SK-N-SH (cell line): ENCODE measurements around the gene HLF. TPM values are rescaled to one million over a fixed set of nuclear protein-coding genes. Genes with fewer than 3 reads are reported as not detected.

Experiments used
- CTCF ChIA-PET: fragments of 300-600, 350-600 bp; formaldehyde crosslinking; extraction: SDS; loops from one replicate; lab custom pipeline; 2021; lab: Yijun Ruan, JAX
- POLR2A ChIA-PET: fragments of 350-600 bp; sonication (Branson Sonifier 250); formaldehyde crosslinking; extraction: SDS; loops from one replicate; lab custom pipeline; 2020; ENCODE audit warnings: antibody characterized with exemption, inconsistent platforms; lab: Yijun Ruan, JAX
- DNase-seq: peaks from one replicate; pipeline ENCODE4 v3.0.0; 2012
- H2AFZ ChIP-seq: fragments of 200-600 bp; sonication (generic); 2 replicates; pipeline ENCODE4 v1.8.1; 2016; ENCODE audit warnings: antibody characterized with exemption, mild to moderate bottlenecking, low read depth
- H3F3A ChIP-seq: fragments of 200-600 bp; sonication (generic); replicated peaks from 2 replicates; pipeline ENCODE3; 2016; ENCODE audit warnings: antibody characterized with exemption, mild to moderate bottlenecking; ENCODE audit not compliant: insufficient read depth
- H3K27ac ChIP-seq, 2 experiments: fragments of 200-500 bp in 1 of 2; fragments of 200-600 bp in 1 of 2; sonication (Bioruptor generic) in 1 of 2; sonication (generic), shearing (Covaris generic) in 1 of 2; 2 replicates each; pipeline versions ENCODE4 v1.5.1 to v1.6.1; 2014 to 2016; ENCODE audit warnings: low read depth in 2 of 2, inconsistent platforms in 1 of 2, low read length in 1 of 2, mild to moderate bottlenecking in 1 of 2, mixed read lengths in 1 of 2
- H3K27me3 ChIP-seq: fragments of 200-600 bp; sonication (generic), shearing (Covaris generic); 2 replicates; pipeline ENCODE4 v1.6.1; 2016; ENCODE audit warnings: mixed run types; ENCODE audit not compliant: insufficient read depth
- H3K36me3 ChIP-seq, 2 experiments: fragments of 200-500 bp in 1 of 2; fragments of 200-600 bp in 1 of 2; sonication (Bioruptor generic) in 1 of 2; sonication (generic) in 1 of 2; replicated peaks in 1 of 2; 2 replicates each; pipeline versions ENCODE3 to v1.5.1; 2014 to 2016; ENCODE audit warnings: low read length in 1 of 2, mild to moderate bottlenecking in 1 of 2; ENCODE audit not compliant: insufficient read depth in 2 of 2, control insufficient read depth in 1 of 2
- H3K4me1 ChIP-seq, 2 experiments: fragments of 200-500 bp in 1 of 2; fragments of 200-600 bp in 1 of 2; sonication (Bioruptor generic) in 1 of 2; sonication (generic), shearing (Covaris generic) in 1 of 2; 2 replicates each; pipeline versions ENCODE4 v1.5.1 to v1.6.1; 2014 to 2016; ENCODE audit warnings: low read depth in 1 of 2, low read length in 1 of 2, mixed run types in 1 of 2; ENCODE audit not compliant: insufficient read depth in 2 of 2, control insufficient read depth in 1 of 2
- H3K4me2 ChIP-seq: fragments of 200-600 bp; sonication (generic), shearing (Covaris generic); 2 replicates; pipeline ENCODE4 v1.6.1; 2017; ENCODE audit warnings: mixed run types
- H3K4me3 ChIP-seq, 2 experiments: fragments of 200-500 bp in 1 of 2; fragments of 200-600 bp in 1 of 2; sonication (Bioruptor generic) in 1 of 2; sonication (generic), shearing (Covaris generic) in 1 of 2; 2 replicates each; pipeline versions ENCODE4 v1.5.1 to v1.8.1; 2014 to 2016; ENCODE audit warnings: low read depth in 2 of 2, inconsistent platforms in 1 of 2, low read length in 1 of 2, mild to moderate bottlenecking in 1 of 2, mixed read lengths in 1 of 2, moderate library complexity in 1 of 2
- H3K79me2 ChIP-seq: fragments of 200-600 bp; sonication (generic); 2 replicates; pipeline ENCODE4 v1.8.1; 2017; ENCODE audit warnings: mild to moderate bottlenecking; ENCODE audit not compliant: insufficient read depth
- H3K9ac ChIP-seq: fragments of 200-600 bp; sonication (generic); 2 replicates; pipeline ENCODE4 v1.6.1; 2017; ENCODE audit warnings: mixed run types
- H3K9me2 ChIP-seq: fragments of 200-600 bp; sonication (generic); 2 replicates; pipeline ENCODE4 v1.6.1; 2017; ENCODE audit warnings: mixed run types
- H3K9me3 ChIP-seq: fragments of 200-600 bp; sonication (generic); 2 replicates; pipeline ENCODE4 v1.6.1; 2017; ENCODE audit warnings: mixed run types, mild to moderate bottlenecking, moderate library complexity
- H4K20me1 ChIP-seq: fragments of 200-600 bp; sonication (generic); 2 replicates; pipeline ENCODE4 v1.6.1; 2017; ENCODE audit warnings: mild to moderate bottlenecking, mixed run types; ENCODE audit not compliant: insufficient read depth
- CHD2 ChIP-seq: fragments of 150-350 bp; IDR thresholded peaks from 2 replicates; pipeline ENCODE4 v1.6.1; 2018; ENCODE audit warnings: low read length; ENCODE audit not compliant: partially characterized antibody
- ELF1 ChIP-seq: IDR thresholded peaks from 2 replicates; pipeline ENCODE4 v1.4.0; 2012
- EZH2phosphoT487 ChIP-seq: fragments of 200-600 bp; sonication (generic); IDR thresholded peaks from 2 replicates; pipeline ENCODE4 v1.6.1; 2017; ENCODE audit warnings: low read depth, mixed run types, mild to moderate bottlenecking, antibody characterized with exemption, moderate library complexity, borderline replicate concordance
- FOXJ3 ChIP-seq: sonication (generic); formaldehyde crosslinking; IDR thresholded peaks from 2 replicates; pipeline ENCODE4 v1.5.1; 2020; ENCODE audit warnings: mild to moderate bottlenecking, missing genetic modification reagents
- FOXM1 ChIP-seq: IDR thresholded peaks from 2 replicates; pipeline ENCODE4 v1.4.0; 2012; ENCODE audit warnings: low read depth, mild to moderate bottlenecking
- GABPA ChIP-seq: IDR thresholded peaks from 2 replicates; pipeline ENCODE4 v1.4.0; 2012; ENCODE audit warnings: low read depth, mild to moderate bottlenecking
- GATA2 ChIP-seq: sonication (generic); formaldehyde crosslinking; IDR thresholded peaks from 2 replicates; pipeline ENCODE4 v1.5.0; 2020; ENCODE audit warnings: mild to moderate bottlenecking, missing genetic modification reagents
- JUND ChIP-seq: IDR thresholded peaks from 2 replicates; pipeline ENCODE4 v1.4.0; 2012
- MXI1 ChIP-seq: IDR thresholded peaks from 2 replicates; pipeline ENCODE4 v1.6.1; 2012; ENCODE audit warnings: mild to moderate bottlenecking, low read depth, low read length, improper control_type of control experiment
- POLR2AphosphoS5 ChIP-seq: IDR thresholded peaks from 2 replicates; pipeline ENCODE4 v1.6.1; 2012; ENCODE audit warnings: low read depth, low read length
- RCOR1 ChIP-seq: fragments of 150-350 bp; IDR thresholded peaks from 2 replicates; pipeline ENCODE4 v1.6.1; 2017; ENCODE audit warnings: antibody characterized with exemption, low read length
- RFX5 ChIP-seq: IDR thresholded peaks from 2 replicates; pipeline ENCODE4 v1.6.1; 2012; ENCODE audit warnings: mild to moderate bottlenecking, improper control_type of control experiment, low read length
- SIN3A ChIP-seq: IDR thresholded peaks from 2 replicates; pipeline ENCODE4 v1.6.1; 2012; ENCODE audit warnings: low read depth, mild to moderate bottlenecking, low read length, moderate library complexity, borderline replicate concordance
- SMC3 ChIP-seq: IDR thresholded peaks from 2 replicates; pipeline ENCODE4 v1.6.1; 2012; ENCODE audit warnings: low read depth, low read length, improper control_type of control experiment
- TAF1 ChIP-seq: IDR thresholded peaks from 2 replicates; pipeline ENCODE4 v1.6.1; 2012; ENCODE audit warnings: low read depth, mild to moderate bottlenecking, low read length, moderate library complexity, borderline replicate concordance
- TCF12 ChIP-seq: IDR thresholded peaks from 2 replicates; pipeline ENCODE4 v1.4.0; 2012
- TEAD4 ChIP-seq: IDR thresholded peaks from 2 replicates; pipeline ENCODE4 v1.4.0; 2012; ENCODE audit warnings: mild to moderate bottlenecking, borderline replicate concordance; ENCODE audit not compliant: insufficient read depth
- YY1 ChIP-seq: IDR thresholded peaks from 2 replicates; pipeline ENCODE4 v1.4.0; 2012; ENCODE audit warnings: low read depth, mild to moderate bottlenecking
- WGBS: methylation state at CpG from one replicate; pipeline ENCODE4 v1.1.6; 2017; ENCODE audit warnings: low lambda C conversion rate; 5-methylcytosine and 5-hydroxymethylcytosine counted together
- polyA plus RNA-seq, 3 experiments: library from polyadenylated mRNA; depleted of rRNA; stranded (reverse); fragments of >200 nt; gene quantifications; 2 replicates each; pipeline ENCODE4 v1.2.3, GENCODE V29; 2012
- TF ChIP-seq, protein P1 (sequence below): IDR thresholded peaks from 2 replicates; pipeline ENCODE4 v1.4.0; 2012; ENCODE audit warnings: low read depth, borderline replicate concordance
- TF ChIP-seq, protein P2 (sequence below): IDR thresholded peaks from 2 replicates; pipeline ENCODE4 v1.4.0; 2012; ENCODE audit warnings: low read depth
- TF ChIP-seq, protein P3 (sequence below): fragments of 150-350 bp; IDR thresholded peaks from 2 replicates; pipeline ENCODE4 v1.6.1; 2017; ENCODE audit warnings: antibody characterized with exemption, low read length, low read depth, borderline replicate concordance
- TF ChIP-seq, protein P4 (sequence below): IDR thresholded peaks from 2 replicates; pipeline ENCODE4; 2012
- TF ChIP-seq, protein P5 (sequence below): fragments of 150-350 bp; IDR thresholded peaks from 2 replicates; pipeline ENCODE4 v1.6.1; 2016; ENCODE audit warnings: mild to moderate bottlenecking, low read depth, low read length

The HLF gene
- polyA plus RNA-seq, 1 of the 3 experiments (the other 2 are of a cell fraction), result 0.03 TPM

DNA sequence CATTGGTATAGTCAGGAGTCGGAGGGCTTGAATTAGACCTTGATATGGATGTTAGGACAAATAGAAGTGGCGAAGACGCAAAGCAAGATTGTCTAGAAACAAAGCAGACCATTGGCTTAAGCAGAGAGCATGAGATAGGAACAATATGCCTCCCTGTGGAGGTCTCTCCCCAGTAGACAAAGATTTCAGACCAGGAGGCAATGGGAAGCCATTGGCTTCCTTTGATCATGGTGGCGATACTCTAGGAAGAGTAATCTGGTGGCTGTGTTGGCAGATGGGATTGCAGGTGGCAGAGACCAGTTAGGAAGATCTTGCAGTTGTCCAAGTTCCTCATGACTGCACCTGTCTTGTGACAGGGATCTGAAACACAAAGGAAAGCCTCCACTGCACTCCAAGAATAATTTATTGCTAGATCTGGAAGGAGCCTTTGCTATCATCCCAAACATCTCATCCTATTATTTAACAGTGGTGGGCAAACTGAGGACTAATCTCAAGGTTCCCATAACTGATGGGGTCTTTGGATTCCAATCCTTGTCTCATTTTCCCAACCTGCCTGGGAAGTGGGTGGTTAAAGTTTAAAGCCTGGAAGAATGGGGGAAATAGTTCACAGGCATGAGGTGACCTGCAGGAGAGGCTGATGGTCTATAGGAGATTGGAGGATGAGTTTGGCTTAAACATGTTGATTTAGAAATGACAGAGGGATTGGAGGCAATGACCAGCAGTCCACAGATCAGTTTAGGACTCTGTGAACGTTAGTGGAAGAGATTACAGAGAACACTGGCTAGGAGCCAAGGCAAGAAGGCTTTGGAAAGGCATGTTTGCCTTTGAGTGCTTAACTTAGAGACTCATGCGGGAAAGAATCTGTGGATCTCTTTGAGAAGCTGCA lies 37.0 kb downstream of the HLF start:
- no peak for DNase-seq
- no peak for TF ChIP-seq YY1
- TF ChIP-seq TAF1, result no peak
- TF ChIP-seq EZH2phosphoT487, result no peak
- TF ChIP-seq, protein P1, sequence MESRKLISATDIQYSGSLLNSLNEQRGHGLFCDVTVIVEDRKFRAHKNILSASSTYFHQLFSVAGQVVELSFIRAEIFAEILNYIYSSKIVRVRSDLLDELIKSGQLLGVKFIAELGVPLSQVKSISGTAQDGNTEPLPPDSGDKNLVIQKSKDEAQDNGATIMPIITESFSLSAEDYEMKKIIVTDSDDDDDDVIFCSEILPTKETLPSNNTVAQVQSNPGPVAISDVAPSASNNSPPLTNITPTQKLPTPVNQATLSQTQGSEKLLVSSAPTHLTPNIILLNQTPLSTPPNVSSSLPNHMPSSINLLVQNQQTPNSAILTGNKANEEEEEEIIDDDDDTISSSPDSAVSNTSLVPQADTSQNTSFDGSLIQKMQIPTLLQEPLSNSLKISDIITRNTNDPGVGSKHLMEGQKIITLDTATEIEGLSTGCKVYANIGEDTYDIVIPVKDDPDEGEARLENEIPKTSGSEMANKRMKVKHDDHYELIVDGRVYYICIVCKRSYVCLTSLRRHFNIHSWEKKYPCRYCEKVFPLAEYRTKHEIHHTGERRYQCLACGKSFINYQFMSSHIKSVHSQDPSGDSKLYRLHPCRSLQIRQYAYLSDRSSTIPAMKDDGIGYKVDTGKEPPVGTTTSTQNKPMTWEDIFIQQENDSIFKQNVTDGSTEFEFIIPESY, result no peak
- TF ChIP-seq SMC3, result no peak
- TF ChIP-seq, protein P2, sequence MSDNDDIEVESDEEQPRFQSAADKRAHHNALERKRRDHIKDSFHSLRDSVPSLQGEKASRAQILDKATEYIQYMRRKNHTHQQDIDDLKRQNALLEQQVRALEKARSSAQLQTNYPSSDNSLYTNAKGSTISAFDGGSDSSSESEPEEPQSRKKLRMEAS, result no peak
- Histone ChIP-seq H3K79me2 (no peaks in the 10 kb centered on the region), H3K9me3 (no peaks in the 10 kb centered on the region), H3K9me2 (no peaks in the 10 kb centered on the region), H2AFZ (no peak overlapping the region), H4K20me1 (no peaks in the 10 kb centered on the region), H3K4me1 (no peaks in the 10 kb centered on the region; a peak in 1 of 4 replicates), H3F3A (no peaks in the 10 kb centered on the region), H3K4me3 (no peak overlapping the region), H3K27ac (no peak overlapping the region), H3K27me3 (no peaks in the 10 kb centered on the region; the same call in 1 of the 2 replicates), H3K4me2 (no peak overlapping the region), H3K9ac (no peak overlapping the region), H3K36me3 (no peaks in the 10 kb centered on the region)
- ChIA-PET POLR2A (no interaction called here), CTCF (interaction anchor here (2.4 kb wide), 1 partner anchor 8 kb away, joined by 7 read pairs; no protein-coding TSS in a partner anchor)
- 62% methylated on average over 6 of the region's 6 CpGs for WGBS

DNA sequence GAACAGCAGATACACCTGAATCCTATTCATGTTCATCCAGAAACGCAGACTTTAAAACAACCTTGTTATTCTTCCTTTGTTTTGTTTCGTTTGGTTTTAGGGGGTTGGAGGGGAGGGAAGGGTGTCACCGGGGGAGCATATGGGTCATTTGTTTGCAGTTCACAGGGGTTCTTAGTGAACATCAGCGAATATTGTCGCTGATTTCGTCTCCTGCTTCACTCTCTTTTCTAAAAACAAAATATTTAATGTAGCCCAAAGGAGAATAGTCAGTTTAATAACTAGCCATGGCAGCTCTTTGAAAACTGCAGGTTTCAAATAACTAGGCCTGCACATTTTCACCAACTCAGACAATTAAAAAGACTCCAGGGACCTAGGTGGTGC lies 37.6 kb downstream of the HLF start:
- ChIA-PET CTCF (interaction anchor here (1.2 to 4.5 kb wide), 6 partner anchors 8 to 247 kb away, joined by 3 to 22 read pairs (median 6); no protein-coding TSS in a partner anchor), POLR2A (no interaction called here)
- H4K20me1 ChIP-seq, result no peaks in the 10 kb centered on the region
- no peak overlapping the region for H3K9ac ChIP-seq
- 51% methylated on average over 6 of the region's 6 CpGs for WGBS
- no peaks in the 10 kb centered on the region for H3K9me2 ChIP-seq
- H3K27ac ChIP-seq, result no peak overlapping the region
- H3K79me2 ChIP-seq, result no peaks in the 10 kb centered on the region
- no peaks in the 10 kb centered on the region; a peak in 1 of 4 replicates for H3K4me1 ChIP-seq
- H2AFZ ChIP-seq, result no peak overlapping the region
- no peak overlapping the region for H3K4me3 ChIP-seq
- H3K36me3 ChIP-seq, result no peaks in the 10 kb centered on the region
- H3K27me3 ChIP-seq, result no peaks in the 10 kb centered on the region; the same call in 1 of the 2 replicates
- no peak overlapping the region for H3K4me2 ChIP-seq
- no peaks in the 10 kb centered on the region for H3F3A ChIP-seq
- no peaks in the 10 kb centered on the region for H3K9me3 ChIP-seq
- no peak for DNase-seq
- TF ChIP-seq YY1 (no peak), EZH2phosphoT487 (no peak), SIN3A (no peak), FOXM1 (no peak), JUND (no peak), ELF1 (no peak), TEAD4 (no peak), TCF12 (no peak), CHD2 (no peak), GATA2 (CRISPR knock-in tag) (no peak), GABPA (no peak), POLR2AphosphoS5 (no peak), RFX5 (no peak), RCOR1 (no peak), FOXJ3 (CRISPR knock-in tag) (no peak), MXI1 (no peak)
- TF ChIP-seq, protein P3, sequence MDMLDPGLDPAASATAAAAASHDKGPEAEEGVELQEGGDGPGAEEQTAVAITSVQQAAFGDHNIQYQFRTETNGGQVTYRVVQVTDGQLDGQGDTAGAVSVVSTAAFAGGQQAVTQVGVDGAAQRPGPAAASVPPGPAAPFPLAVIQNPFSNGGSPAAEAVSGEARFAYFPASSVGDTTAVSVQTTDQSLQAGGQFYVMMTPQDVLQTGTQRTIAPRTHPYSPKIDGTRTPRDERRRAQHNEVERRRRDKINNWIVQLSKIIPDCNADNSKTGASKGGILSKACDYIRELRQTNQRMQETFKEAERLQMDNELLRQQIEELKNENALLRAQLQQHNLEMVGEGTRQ, result no peak
- TF ChIP-seq, protein P4, sequence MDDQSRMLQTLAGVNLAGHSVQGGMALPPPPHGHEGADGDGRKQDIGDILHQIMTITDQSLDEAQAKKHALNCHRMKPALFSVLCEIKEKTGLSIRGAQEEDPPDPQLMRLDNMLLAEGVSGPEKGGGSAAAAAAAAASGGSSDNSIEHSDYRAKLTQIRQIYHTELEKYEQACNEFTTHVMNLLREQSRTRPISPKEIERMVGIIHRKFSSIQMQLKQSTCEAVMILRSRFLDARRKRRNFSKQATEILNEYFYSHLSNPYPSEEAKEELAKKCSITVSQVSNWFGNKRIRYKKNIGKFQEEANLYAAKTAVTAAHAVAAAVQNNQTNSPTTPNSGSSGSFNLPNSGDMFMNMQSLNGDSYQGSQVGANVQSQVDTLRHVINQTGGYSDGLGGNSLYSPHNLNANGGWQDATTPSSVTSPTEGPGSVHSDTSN, result no peak
- TF ChIP-seq, protein P5, sequence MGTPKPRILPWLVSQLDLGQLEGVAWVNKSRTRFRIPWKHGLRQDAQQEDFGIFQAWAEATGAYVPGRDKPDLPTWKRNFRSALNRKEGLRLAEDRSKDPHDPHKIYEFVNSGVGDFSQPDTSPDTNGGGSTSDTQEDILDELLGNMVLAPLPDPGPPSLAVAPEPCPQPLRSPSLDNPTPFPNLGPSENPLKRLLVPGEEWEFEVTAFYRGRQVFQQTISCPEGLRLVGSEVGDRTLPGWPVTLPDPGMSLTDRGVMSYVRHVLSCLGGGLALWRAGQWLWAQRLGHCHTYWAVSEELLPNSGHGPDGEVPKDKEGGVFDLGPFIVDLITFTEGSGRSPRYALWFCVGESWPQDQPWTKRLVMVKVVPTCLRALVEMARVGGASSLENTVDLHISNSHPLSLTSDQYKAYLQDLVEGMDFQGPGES, result no peak
